HG03469 (cell line): Measurements from ENCODE around the gene WIZ.
"Not testable (repeated sequence)": the region's sequence is repeated elsewhere in the genome, so short reads cannot be mapped to it uniquely, and the experiment has no call there.

ENCODE experiments used
- ATAC-seq: cut with Tn5 transposase; IDR thresholded peaks from one replicate; pipeline ENCODE4 v1.9.1; 2021; ENCODE audit warnings: mild to moderate bottlenecking, moderate library complexity, moderate number of reproducible peaks; ENCODE audit not compliant: unreplicated experiment

Gene WIZ

GRCh38 chr19:15417699-15418098, 32.1 kb downstream of the WIZ start:
- no peak for ATAC-seq

- no peak for ATAC-seq
Observed at GRCh38 chr19:15412832-15413231, 36.9 kb downstream of the WIZ start.

- ATAC-seq, result not testable (repeated sequence)
Observed at GRCh38 chr19:15411351-15411750, 38.4 kb downstream of the WIZ start.

DNA sequence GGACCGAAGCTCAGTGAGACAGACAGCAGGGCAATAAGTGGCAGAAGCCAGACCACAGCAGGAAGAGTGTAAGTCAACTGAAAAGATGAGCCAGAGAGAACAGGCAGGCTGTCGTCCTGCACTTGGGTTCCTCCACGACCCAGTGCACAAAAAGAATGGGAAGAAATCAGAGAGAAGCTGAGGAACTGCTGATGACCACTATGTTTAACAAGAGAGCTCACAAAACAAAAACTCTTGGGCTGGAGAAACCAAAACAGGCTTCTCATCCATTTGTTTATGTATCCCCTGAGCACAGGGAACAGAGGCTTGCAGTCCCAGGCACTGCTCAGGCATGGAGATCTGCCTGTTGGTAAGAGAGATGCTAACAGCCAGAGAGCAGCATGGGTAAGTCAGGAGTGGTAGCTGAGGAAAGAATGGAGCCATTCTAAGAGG, 45.0 kb downstream of the WIZ start:
- no peak for ATAC-seq

DNA sequence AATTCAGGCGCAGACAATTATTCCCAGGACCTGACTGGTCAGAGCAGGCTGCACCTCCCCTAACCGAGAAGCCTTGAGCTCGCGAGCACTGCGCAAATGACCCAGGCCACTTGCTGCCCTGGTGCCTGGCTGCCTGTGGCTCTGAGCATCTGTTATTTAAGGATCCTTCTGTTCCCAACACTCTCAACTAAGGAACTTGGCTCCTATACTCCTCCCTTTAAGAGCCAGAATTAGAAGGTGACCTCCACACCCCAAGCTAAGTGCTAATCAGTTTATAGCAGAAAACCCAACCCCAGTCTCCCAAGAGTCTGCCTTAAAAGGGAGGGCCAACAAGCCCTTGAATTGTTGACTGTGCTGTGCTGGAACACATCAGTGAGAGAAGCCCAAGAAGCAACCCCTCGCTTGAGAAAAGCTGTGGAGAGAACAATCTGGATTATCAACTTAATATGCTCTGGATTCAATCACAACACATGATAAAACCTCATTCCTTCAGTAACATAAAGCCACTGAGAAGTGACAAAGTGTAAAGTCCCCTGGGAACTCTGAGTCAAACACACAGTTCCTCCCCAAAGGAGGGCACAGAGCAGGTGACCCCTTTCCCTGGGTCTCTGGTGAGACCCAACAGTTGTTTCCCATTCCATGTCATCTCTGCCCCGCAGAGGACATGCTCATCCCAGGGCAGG, 45.5 kb downstream of the WIZ start:
- no peak for ATAC-seq

GRCh38 chr19:15403151-15403531, 46.6 kb downstream of the WIZ start:
- ATAC-seq, result no peak

DNA sequence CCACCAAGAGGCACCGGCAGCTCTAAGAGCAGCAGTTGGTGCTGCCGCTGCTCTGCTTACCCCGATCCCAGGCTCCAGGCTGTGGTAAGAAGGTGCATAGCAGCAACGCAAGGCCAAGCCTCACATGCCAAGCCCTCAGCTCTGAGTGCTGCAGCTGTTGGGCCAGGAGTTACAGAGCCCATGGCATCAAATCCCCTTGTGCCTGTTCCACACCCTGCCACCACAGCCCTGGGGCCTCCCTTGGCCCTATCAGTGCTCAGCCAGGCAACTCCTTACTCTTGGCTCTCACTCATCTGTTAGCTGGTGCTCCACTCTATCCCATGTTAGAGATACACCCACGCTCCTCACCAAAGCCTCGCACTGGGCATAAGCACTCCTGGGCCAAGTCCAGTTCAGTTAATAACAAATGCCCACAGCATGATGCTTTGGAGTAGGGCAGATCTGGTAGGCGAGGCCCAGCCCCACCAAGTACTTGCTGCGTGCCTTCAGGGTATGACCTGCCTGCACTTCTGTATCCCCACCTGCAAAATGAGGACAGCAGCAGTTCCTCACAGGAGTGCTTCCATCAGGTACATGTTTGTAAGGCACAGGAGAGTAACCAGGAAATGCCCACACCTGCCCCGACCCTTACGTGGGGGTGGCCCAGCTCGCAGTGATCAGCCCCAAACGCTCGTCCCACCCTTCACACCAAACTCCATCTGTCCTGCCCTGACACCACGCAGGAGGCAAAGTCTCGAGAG, 47.2 kb downstream of the WIZ start:
- ATAC-seq, result no peak

- no peak for ATAC-seq
Observed at GRCh38 chr19:15401397-15401710, 48.4 kb downstream of the WIZ start.

DNA sequence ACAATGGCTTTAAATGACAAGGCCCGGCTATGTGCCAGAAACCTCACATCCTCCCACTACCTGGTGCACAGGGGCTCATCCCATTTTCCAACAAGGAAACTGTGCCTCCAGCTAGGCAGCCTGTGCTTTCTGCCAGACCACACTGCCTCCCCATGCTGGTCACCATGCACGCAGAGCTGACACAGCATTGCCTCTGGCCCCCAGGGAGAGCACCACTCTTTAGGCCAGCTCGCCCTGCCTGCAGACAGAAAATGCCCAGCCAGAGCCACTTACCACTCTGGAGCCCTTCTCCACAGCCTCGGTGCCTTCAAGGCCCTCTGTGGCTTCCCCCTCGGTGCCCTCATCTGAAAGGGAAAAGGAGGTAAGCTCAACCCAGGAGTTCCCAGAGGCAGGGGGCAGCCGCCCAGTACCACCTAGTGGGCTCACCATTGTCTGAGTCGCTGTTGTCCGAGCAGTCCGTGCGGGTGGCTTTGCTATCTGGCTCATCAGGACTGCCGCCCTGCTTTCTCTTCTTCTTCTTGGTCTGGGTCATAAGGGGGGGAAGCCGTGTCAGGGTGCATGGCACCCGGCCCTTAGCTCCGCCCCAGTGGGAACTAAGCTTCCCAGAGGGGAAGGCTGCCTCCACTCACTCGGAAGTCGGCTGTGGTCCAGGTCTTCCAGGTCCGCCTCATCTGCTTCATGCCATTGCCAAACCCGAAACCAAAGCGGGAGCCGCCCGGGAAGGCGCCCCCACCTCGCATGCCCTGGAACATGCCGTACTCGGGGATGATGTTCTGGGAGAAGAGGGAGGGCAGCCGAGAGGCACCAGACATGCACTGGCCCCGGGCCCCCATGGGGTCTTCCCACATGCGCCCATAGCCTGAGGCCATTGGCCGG, 49.0 kb downstream of the WIZ start:
- no peak for ATAC-seq

- ATAC-seq, result no peak
Observed at GRCh38 chr19:15399635-15400034, 50.1 kb downstream of the WIZ start.

DNA sequence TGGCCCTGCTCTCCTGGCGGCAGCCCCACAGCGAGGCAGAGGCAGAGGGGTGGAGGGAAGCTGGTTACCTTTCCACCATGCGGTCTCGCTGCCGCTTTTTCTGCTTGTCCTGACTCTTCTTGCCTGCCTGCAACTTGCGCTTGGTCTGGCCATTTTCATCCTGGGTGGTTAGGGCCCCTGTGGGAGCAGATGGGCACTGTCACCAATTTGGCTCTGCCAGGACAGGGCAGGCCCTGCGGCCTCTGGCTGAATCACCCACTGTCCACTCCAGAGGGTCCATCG, 50.6 kb downstream of the WIZ start:
- no peak for ATAC-seq

DNA sequence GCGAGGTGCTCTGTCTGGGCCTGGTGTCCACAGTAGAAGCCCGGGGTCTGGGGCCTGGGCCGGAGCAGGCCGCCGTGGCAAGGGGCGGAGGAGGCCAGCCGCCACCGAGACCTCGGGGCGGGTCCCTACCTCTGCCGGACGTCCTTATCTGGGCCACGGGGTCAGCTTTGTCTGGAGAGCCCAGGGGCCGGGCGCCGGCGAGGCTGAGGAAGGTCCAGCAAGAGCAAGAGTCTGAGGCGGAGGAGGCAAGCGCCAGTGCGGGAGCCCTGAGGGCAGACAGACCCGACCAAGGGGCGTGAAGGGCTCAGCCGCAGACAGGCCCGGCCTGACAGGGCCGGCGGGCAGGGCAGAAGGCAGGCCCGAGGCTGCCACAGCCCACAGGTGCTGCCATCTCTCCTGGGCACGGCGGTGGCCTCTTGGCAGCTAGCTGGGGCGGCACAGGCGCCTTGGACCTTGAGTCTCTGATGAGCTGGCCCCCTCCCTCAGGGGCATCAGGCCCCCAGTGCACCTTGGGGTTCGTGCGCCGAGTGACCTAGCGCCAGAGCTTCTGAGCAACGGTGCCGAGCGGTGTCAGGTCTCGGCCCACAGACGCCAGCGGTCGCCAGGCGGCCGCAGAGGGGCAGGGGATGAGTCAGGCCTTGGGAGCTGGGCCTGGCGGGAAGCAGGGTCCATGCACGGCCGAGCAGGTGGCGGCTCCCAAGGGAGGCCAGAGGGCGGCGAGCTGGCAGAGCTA, 51.1 kb downstream of the WIZ start:
- no peak for ATAC-seq

DNA sequence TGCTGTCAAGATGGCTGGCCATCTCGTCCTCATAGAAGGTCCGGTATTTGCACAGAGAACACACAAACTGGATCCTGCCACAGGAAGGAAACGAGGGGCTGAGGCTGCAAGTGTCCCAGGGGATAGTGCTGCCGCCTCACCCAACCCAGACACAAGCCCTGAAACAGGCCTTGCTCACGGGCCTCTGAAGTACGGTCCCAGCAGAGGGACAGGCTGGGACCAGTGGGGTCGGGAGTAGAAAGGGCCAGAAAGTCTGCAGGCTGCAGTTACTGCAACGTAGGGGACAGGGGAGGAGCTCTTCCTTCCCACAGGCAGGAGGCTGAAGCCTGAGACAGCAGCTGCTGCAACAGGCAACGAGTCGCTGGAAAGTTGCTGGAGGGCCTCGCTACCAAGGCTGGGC, 52.0 kb downstream of the WIZ start:
- no peak for ATAC-seq

- ATAC-seq, result no peak
Observed at GRCh38 chr19:15397236-15397635, 52.5 kb downstream of the WIZ start.

DNA sequence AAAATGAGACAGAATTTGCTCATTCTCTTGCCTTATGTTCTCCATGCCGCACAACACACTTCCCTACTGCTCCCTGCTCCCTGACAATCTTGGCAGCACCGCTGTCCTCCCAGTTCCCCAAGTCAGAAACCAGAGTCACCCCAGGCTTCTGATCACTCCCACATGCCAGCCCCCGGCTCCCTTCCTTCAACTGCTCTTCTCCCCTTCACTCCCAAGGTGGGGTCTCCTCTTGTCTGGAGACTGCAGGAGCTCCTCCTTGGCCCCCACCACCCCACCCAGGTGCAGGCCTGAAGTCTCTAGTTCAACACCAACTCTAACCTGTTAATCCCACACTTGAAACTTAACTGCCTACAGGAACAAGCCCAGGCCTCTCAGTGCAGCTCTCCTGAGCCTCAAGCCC, 53.3 kb downstream of the WIZ start:
- ATAC-seq, result no peak

GRCh38 chr19:15395251-15395650, 54.5 kb downstream of the WIZ start:
- ATAC-seq, result not testable (repeated sequence)

DNA sequence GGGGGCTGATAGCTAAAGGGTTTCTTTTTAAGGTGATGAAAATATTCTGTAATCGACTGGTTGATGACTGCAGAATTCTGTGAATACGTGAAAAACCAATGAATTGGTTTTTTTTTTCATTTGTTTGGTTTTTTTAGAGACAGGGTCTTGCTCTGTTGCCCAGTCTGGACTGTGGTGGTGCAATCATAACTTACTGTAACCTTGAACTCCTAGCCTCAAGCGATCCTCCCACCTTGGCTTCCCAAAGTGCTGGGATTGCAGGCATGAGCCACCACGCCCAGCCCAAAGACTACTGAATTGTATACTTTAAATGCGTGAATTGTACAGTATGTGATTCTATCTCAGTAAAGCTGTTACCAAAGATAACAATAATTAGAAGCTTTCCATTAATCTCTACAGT, 55.3 kb downstream of the WIZ start:
- ATAC-seq, result no peak

- no peak for ATAC-seq
Observed at GRCh38 chr19:15393963-15394362, 55.8 kb downstream of the WIZ start.

DNA sequence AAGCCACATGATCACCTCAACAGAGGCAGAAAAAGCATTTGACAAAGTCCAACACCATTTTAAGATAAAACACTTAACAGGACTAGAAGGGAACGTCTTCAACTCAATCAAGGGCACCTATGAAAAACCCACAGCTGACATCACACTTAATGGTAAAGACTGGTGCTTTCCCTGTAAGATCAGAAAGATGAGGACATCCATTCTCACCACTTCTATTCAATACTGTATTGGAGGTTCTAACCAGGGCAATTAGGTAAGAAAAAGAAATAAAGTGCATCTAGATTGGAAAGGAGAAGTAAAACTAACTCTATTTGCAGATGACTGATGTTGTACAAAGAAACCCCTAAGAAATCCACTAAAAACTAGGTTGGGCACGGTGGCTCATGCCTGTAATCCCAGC, 58.9 kb downstream of the WIZ start:
- no peak for ATAC-seq

GRCh38 chr19:15381864-15382263, 67.9 kb downstream of the WIZ start:
- no peak for ATAC-seq

DNA sequence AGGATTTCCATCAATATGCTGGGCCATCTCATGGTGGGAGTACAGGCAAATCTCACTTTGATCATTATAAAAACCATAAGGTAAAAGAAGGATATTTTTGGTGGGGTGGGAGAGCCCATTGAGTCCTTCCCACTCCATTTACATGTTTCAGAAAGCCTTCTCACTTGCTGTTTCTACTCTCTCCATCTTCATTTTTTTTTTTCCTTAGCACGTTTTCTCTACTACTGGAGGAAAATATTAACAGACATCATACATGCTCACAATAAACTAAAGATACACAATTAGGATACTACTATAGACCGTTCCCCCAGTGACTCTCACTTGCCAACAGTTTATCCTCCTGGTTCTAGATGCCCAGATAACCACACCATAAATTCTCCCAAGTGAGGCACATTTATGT, 68.3 kb downstream of the WIZ start:
- ATAC-seq, result no peak
